HepG2 (cell line): ENCODE results near the gene VAPB. TPM values are rescaled to one million over a fixed set of nuclear protein-coding genes. Genes with fewer than 3 reads are reported as not detected.

Source experiments
- ATAC-seq: fragments of 200-7000 bp; cut with Tn5 transposase; 3 replicates; pipeline ENCODE4 v1.9.1; 2020; ENCODE audit warnings: mild to moderate bottlenecking, moderate library complexity
- BruUV-seq: library from RNA; stranded (reverse); fragments of 400-500 nt; replicated peaks from 2 replicates; lab custom pipeline; 2021; lab: Mats Ljungman, UMichigan
- CTCF ChIA-PET: fragments of 300-600 bp; formaldehyde crosslinking; extraction: SDS; loops from one replicate; lab custom pipeline; 2021; ENCODE audit warnings: low total read pairs, inconsistent platforms, low intra/inter-chr PET ratio; lab: Yijun Ruan, JAX
- POLR2A ChIA-PET: fragments of 350-600 bp; sonication (Branson Sonifier 250); formaldehyde crosslinking; loops from one replicate; lab custom pipeline; 2020; ENCODE audit warnings: antibody characterized with exemption, inconsistent platforms; lab: Yijun Ruan, JAX
- DNase-seq: peaks from one replicate; pipeline ENCODE4 v3.0.0-alpha.2; 2015; ENCODE audit warnings: low spot score
- FAIRE-seq: peaks from 3 replicates; lab custom pipeline; 2011; peaks lifted over from hg19 to GRCh38; lab: Jason Lieb, UNC
- H2AFZ ChIP-seq: one replicate; pipeline ENCODE4 v1.6.1; 2011; ENCODE audit warnings: low read length, inconsistent platforms
- H3K27ac ChIP-seq: fragments of 300-600 bp; 3 replicates; pipeline ENCODE4 v1.8.0; 2011; ENCODE audit warnings: mixed run types, mild to moderate bottlenecking, mixed read lengths, low read length, inconsistent platforms; ENCODE audit not compliant: insufficient read depth; ENCODE audit errors: extremely low read length
- H3K27me3 ChIP-seq, 2 experiments: fragments of 200-600 bp in 1 of 2; 2 replicates in 1 of 2; 3 replicates in 1 of 2; pipeline versions ENCODE4 v1.6.0 to v1.8.0; 2011; ENCODE audit warnings: low read length in 2 of 2, mild to moderate bottlenecking in 2 of 2, moderate library complexity in 2 of 2, inconsistent platforms in 1 of 2; ENCODE audit not compliant: insufficient read depth in 2 of 2, control insufficient read depth in 1 of 2
- H3K36me3 ChIP-seq, 2 experiments: fragments of 200-600 bp in 1 of 2; replicated peaks in 1 of 2; 2 replicates in 1 of 2; 3 replicates in 1 of 2; pipeline versions ENCODE4 v1.5.1 to v1.8.0; 2011; ENCODE audit warnings: low read length in 2 of 2, inconsistent platforms in 1 of 2; ENCODE audit not compliant: insufficient read depth in 2 of 2, control insufficient read depth in 1 of 2
- H3K4me1 ChIP-seq: 2 replicates; pipeline ENCODE4 v1.5.1; 2012; ENCODE audit warnings: low read length, inconsistent platforms; ENCODE audit not compliant: insufficient read depth
- H3K4me2 ChIP-seq: 2 replicates; pipeline ENCODE4 v1.6.0; 2011; ENCODE audit warnings: low read depth, low read length, inconsistent platforms
- H3K4me3 ChIP-seq, 3 experiments: fragments of 200-600 bp in 1 of 3; sonication (generic), shearing (Covaris generic) in 1 of 3; replicated peaks in 1 of 3; 2 replicates each; pipeline ENCODE4 v1.5.1; 2011 to 2016; ENCODE audit warnings: low read length in 3 of 3, inconsistent platforms in 2 of 3, low read depth in 2 of 3, mild to moderate bottlenecking in 2 of 3, control low read depth in 1 of 3, mixed read lengths in 1 of 3; ENCODE audit not compliant: insufficient read depth in 1 of 3
- H3K79me2 ChIP-seq: one replicate; pipeline ENCODE4 v1.6.1; 2011; ENCODE audit warnings: low read length, inconsistent platforms; ENCODE audit not compliant: insufficient read depth
- H3K9ac ChIP-seq: 2 replicates; pipeline ENCODE4 v1.6.0; 2011; ENCODE audit warnings: mild to moderate bottlenecking, low read depth, low read length, inconsistent platforms; ENCODE audit not compliant: insufficient read depth
- H3K9me3 ChIP-seq: 2 replicates; pipeline ENCODE4 v1.5.1; 2012; ENCODE audit warnings: mild to moderate bottlenecking, low read length
- H4K20me1 ChIP-seq: 2 replicates; pipeline ENCODE4 v1.6.0; 2011; ENCODE audit warnings: inconsistent platforms, mild to moderate bottlenecking, low read length, moderate library complexity; ENCODE audit not compliant: insufficient read depth
- PAF1 ChIP-seq: IDR thresholded peaks from 2 replicates; pipeline ENCODE4 v1.6.1; 2016; ENCODE audit warnings: missing genetic modification reagents, missing compliant biosample characterization
- ZNF121 ChIP-seq: sonication (generic); formaldehyde crosslinking; IDR thresholded peaks from 2 replicates; pipeline ENCODE4 v1.5.0; 2020; ENCODE audit warnings: mild to moderate bottlenecking, missing genetic modification reagents
- ZNF232 ChIP-seq: sonication (generic); formaldehyde crosslinking; IDR thresholded peaks from 2 replicates; pipeline ENCODE4 v1.4.0; 2020; ENCODE audit warnings: missing genetic modification reagents, borderline replicate concordance
- ZNF607 ChIP-seq: sonication (generic); formaldehyde crosslinking; IDR thresholded peaks from 2 replicates; pipeline ENCODE4 v1.5.1; 2020; ENCODE audit warnings: missing genetic modification reagents, mild to moderate bottlenecking, borderline replicate concordance
- WGBS: methylation state at CpG from one replicate; pipeline ENCODE4 v1.1.6; 2017; ENCODE audit warnings: low lambda C conversion rate; 5-methylcytosine and 5-hydroxymethylcytosine counted together
- in situ Hi-C: cut with HindIII; loops from 2 replicates; pipeline ENCODE4 v1.10.0; 2017; ENCODE audit warnings: low pct_unique_long_range_greater_than_20kb; ENCODE audit not compliant: extremely low pct_ligation_motif_present
- intact Hi-C: fragments of 100-400 bp; cut with micrococcal nuclease; formaldehyde crosslinking; loops from one replicate; pipeline ENCODE4 v1.10.0; 2022; ENCODE audit not compliant: unreplicated experiment
- polyA plus RNA-seq, 8 experiments: library from polyadenylated mRNA; depleted of rRNA in 3 of 8; stranded (reverse) in 7 of 8; unstranded in 1 of 8; fragments of >200 nt; fragmentation: Illumina TruSeq in 4 of 8; extraction: Trizol in 4 of 8; gene quantifications; 2 replicates each; pipeline versions ENCODE4 v1.2.1 to v1.2.3, GENCODE V29; 2011 to 2016; ENCODE audit warnings: low read depth in 4 of 8, missing spikeins in 1 of 8, mixed read lengths in 1 of 8; ENCODE audit not compliant: insufficient read depth in 1 of 8
- total RNA-seq, 5 experiments: library from RNA; depleted of rRNA; stranded (reverse); fragments of >200 nt; fragmentation: Illumina TruSeq; extraction: Trizol; gene quantifications; 2 replicates each; pipeline ENCODE4 v1.2.3, GENCODE V29; 2016; ENCODE audit warnings: low read depth in 1 of 5
- TF ChIP-seq, protein P1 (sequence below): sonication (generic); formaldehyde crosslinking; IDR thresholded peaks from 2 replicates; pipeline ENCODE4 v1.5.0; 2020; ENCODE audit warnings: mild to moderate bottlenecking, missing genetic modification reagents, borderline replicate concordance

VAPB gene
- total and polyA plus RNA-seq, 2 of the 13 experiments (the other 11 are each of a cell fraction or from before 2014, with no cell fraction given) = 18.6 to 48.5 TPM

DNA sequence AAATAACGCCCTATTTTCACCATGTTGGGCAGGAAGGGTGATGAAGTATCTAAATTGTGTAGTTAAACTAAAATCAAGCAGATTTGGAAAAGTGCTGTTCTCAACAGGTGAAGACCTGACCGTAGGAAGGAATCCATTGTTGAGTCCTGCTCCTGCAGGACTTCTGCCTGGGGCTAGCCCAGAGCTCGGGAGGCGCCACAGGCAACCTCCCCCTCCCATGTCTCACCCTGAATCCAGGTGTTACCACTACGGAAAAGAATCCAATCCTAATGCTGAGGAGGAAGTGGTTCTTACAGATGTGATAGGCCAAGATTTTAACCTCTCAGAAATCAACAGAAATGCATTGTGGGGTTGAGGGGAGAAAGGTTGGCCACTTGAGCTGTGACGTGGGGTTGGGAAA is 49.3 kb upstream of the VAPB start:
- Histone ChIP-seq H3K27me3 (no peaks in the 10 kb centered on the region), H3K79me2 (peaks cover 5% of the 10 kb centered on the region), H3K36me3 (peaks cover 3 to 18% of the 10 kb centered on the region in 2 experiments; a peak in 3 of 5 replicates), H3K9ac (no peak overlapping the region), H3K9me3 (no peaks in the 10 kb centered on the region), H3K4me2 (no peak overlapping the region), H3K27ac (no peak overlapping the region), H3K4me1 (no peaks in the 10 kb centered on the region; the same call in 1 of the 2 replicates), H2AFZ (no peak overlapping the region), H4K20me1 (no peaks in the 10 kb centered on the region), H3K4me3 (no peak overlapping the region)
- DNase-seq (no peak), ATAC-seq (no peak), FAIRE-seq (no peak)
- intact Hi-C loops (no loop called here), in situ Hi-C loops (no loop called here)
- BruUV-seq = no TSS peak
- TF ChIP-seq PAF1 (CRISPR knock-in tag) (no peak), ZNF232 (CRISPR knock-in tag) (no peak), ZNF607 (CRISPR knock-in tag) (no peak)
- TF ChIP-seq, protein P1, sequence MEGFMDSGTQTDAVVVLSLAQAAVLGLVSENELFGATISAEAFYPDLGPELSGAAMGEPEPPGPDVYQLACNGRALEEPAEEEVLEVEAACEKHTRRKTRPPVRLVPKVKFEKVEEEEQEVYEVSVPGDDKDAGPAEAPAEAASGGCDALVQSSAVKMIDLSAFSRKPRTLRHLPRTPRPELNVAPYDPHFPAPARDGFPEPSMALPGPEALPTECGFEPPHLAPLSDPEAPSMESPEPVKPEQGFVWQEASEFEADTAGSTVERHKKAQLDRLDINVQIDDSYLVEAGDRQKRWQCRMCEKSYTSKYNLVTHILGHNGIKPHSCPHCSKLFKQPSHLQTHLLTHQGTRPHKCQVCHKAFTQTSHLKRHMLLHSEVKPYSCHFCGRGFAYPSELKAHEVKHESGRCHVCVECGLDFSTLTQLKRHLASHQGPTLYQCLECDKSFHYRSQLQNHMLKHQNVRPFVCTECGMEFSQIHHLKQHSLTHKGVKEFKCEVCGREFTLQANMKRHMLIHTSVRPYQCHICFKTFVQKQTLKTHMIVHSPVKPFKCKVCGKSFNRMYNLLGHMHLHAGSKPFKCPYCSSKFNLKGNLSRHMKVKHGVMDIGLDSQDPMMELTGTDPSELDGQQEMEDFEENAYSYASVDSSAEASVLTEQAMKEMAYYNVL (CRISPR knock-in tag) = no peak
- 94% methylated on average over 6 of the region's 6 CpGs for WGBS
- CTCF ChIA-PET = no interaction called here
- POLR2A ChIA-PET = no interaction called here

DNA sequence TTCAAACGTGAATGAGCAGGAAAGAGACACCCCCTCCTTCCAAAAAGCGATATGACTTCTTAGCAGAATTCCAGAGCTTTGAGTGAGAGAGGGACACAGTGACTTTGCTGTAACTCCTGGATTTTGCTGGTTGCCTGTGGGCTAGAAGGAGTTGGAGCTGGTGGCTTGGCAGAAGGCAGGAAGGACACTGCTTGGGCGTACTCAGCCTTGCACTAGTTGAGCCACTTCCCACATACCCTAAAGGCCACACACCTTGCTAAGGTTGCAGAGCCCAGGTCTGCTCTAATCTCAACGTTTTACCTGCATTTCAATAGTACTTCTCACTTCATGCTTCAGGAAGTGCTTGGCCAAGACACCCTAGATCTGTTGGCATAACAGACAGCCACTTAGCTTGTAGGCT is 48.9 kb upstream of the VAPB start:
- Histone ChIP-seq H2AFZ (no peak overlapping the region), H4K20me1 (no peaks in the 10 kb centered on the region), H3K9me3 (no peaks in the 10 kb centered on the region), H3K4me2 (no peak overlapping the region), H3K4me1 (no peaks in the 10 kb centered on the region; the same call in 1 of the 2 replicates), H3K4me3 (no peak overlapping the region), H3K27ac (no peak overlapping the region), H3K79me2 (peaks cover 5% of the 10 kb centered on the region), H3K36me3 (peaks cover 5 to 22% of the 10 kb centered on the region in 2 experiments; a peak in 4 of 5 replicates), H3K27me3 (no peaks in the 10 kb centered on the region), H3K9ac (no peak overlapping the region)
- 97% methylated on average over 4 of the region's 4 CpGs for WGBS
- in situ Hi-C loops = no loop called here
- ATAC-seq (no peak), FAIRE-seq (no peak), DNase-seq (no peak)
- CTCF ChIA-PET = no interaction called here
- no peak for TF ChIP-seq ZNF121 (CRISPR knock-in tag)
- POLR2A ChIA-PET = no interaction called here
- intact Hi-C loops = no loop called here
- BruUV-seq = no TSS peak
